IMR-90 (cell line): ENCODE measurements around the gene KCTD3. TPM values are rescaled to one million over a fixed set of nuclear protein-coding genes. Genes with fewer than 3 reads are reported as not detected.

ENCODE experiments used
- ATAC-seq: fragments of 200-7000 bp; cut with Tn5 transposase; 2 replicates; pipeline ENCODE4 v1.9.1; 2020; ENCODE audit warnings: low read depth, mild to moderate bottlenecking, moderate library complexity
- BruUV-seq: library from RNA; stranded (reverse); fragments of 400-500 nt; replicated peaks from 2 replicates; lab custom pipeline; 2021; lab: Mats Ljungman, UMichigan
- CTCF ChIA-PET: fragments of 300-600 bp; formaldehyde crosslinking; extraction: SDS; loops from one replicate; lab custom pipeline; 2021; ENCODE audit warnings: antibody characterized with exemption; lab: Yijun Ruan, JAX
- POLR2A ChIA-PET: fragments of 300-600 bp; sonication (Branson Sonifier 250); formaldehyde crosslinking; loops from one replicate; lab custom pipeline; 2022; ENCODE audit warnings: antibody characterized with exemption; ENCODE audit not compliant: unreplicated experiment; lab: Charles Lee
- DNase-seq: peaks from one replicate; pipeline ENCODE4 v3.0.0; 2013
- H2AFZ ChIP-seq: replicated peaks from 2 replicates; pipeline ENCODE3; 2013; ENCODE audit warnings: low read length, mild to moderate bottlenecking; ENCODE audit not compliant: poor library complexity
- H2AK5ac ChIP-seq: 2 replicates; pipeline ENCODE4 v1.6.1; 2013; ENCODE audit warnings: low read depth, low read length, inconsistent platforms
- H2AK9ac ChIP-seq: replicated peaks from 2 replicates; pipeline ENCODE3; 2013; ENCODE audit warnings: mild to moderate bottlenecking, low read depth, low read length, moderate library complexity; ENCODE audit not compliant: poor library complexity
- H2BK120ac ChIP-seq: 2 replicates; pipeline ENCODE4 v1.6.1; 2013; ENCODE audit warnings: low read depth, low read length, inconsistent platforms
- H2BK15ac ChIP-seq: 3 replicates; pipeline ENCODE4 v1.6.1; 2013; ENCODE audit warnings: low read depth, low read length, inconsistent platforms
- H2BK20ac ChIP-seq: 2 replicates; pipeline ENCODE4 v1.6.1; 2013; ENCODE audit warnings: low read depth, mild to moderate bottlenecking, inconsistent platforms, low read length, moderate library complexity
- H2BK5ac ChIP-seq: 2 replicates; pipeline ENCODE4 v1.6.1; 2013; ENCODE audit warnings: mild to moderate bottlenecking, low read depth, low read length, inconsistent platforms; ENCODE audit not compliant: poor library complexity, severe bottlenecking
- H3K14ac ChIP-seq: replicated peaks from 2 replicates; pipeline ENCODE4 v1.6.1; 2013; ENCODE audit warnings: low read depth, low read length, inconsistent platforms
- H3K18ac ChIP-seq: 2 replicates; pipeline ENCODE4 v1.6.1; 2013; ENCODE audit warnings: low read depth, low read length, control low read depth
- H3K23ac ChIP-seq: 2 replicates; pipeline ENCODE4 v1.6.1; 2013; ENCODE audit warnings: low read depth, low read length, inconsistent platforms
- H3K27ac ChIP-seq: 2 replicates; pipeline ENCODE4 v1.5.1; 2013; ENCODE audit warnings: mild to moderate bottlenecking, control low read depth, low read length; ENCODE audit not compliant: insufficient read depth
- H3K27me3 ChIP-seq: 2 replicates; pipeline ENCODE4 v1.6.1; 2013; ENCODE audit warnings: low read length; ENCODE audit not compliant: control insufficient read depth, insufficient read depth
- H3K36me3 ChIP-seq: 2 replicates; pipeline ENCODE4 v1.6.1; 2013; ENCODE audit warnings: low read length, mixed read lengths; ENCODE audit not compliant: control insufficient read depth, insufficient read depth
- H3K4ac ChIP-seq: 2 replicates; pipeline ENCODE4 v1.6.1; 2013; ENCODE audit warnings: low read depth, low read length, inconsistent platforms
- H3K4me1 ChIP-seq: 2 replicates; pipeline ENCODE4 v1.6.1; 2013; ENCODE audit warnings: low read length, mixed read lengths; ENCODE audit not compliant: control insufficient read depth, insufficient read depth
- H3K4me2 ChIP-seq: 2 replicates; pipeline ENCODE4 v1.6.1; 2013; ENCODE audit warnings: low read depth, mild to moderate bottlenecking, control low read depth, low read length, moderate library complexity
- H3K4me3 ChIP-seq: 2 replicates; pipeline ENCODE4 v1.5.1; 2013; ENCODE audit warnings: low read depth, mild to moderate bottlenecking, control low read depth, low read length, moderate library complexity; ENCODE audit not compliant: insufficient read depth
- H3K56ac ChIP-seq: 2 replicates; pipeline ENCODE4 v1.6.1; 2013; ENCODE audit warnings: low read length, inconsistent platforms; ENCODE audit not compliant: insufficient read depth; ENCODE audit errors: extremely low read depth
- H3K79me1 ChIP-seq, 2 experiments: 2 replicates each; pipeline ENCODE4 v1.6.1; 2013; ENCODE audit warnings: low read length in 2 of 2, inconsistent platforms in 1 of 2, low read depth in 1 of 2
- H3K9ac ChIP-seq: 2 replicates; pipeline ENCODE4 v1.6.1; 2013; ENCODE audit warnings: low read depth, low read length, control low read depth
- H3K9me1 ChIP-seq: 2 replicates; pipeline ENCODE4 v1.6.1; 2013; ENCODE audit warnings: low read length, inconsistent platforms; ENCODE audit not compliant: insufficient read depth
- H3K9me3 ChIP-seq: 2 replicates; pipeline ENCODE4 v1.6.1; 2013; ENCODE audit warnings: low read length; ENCODE audit not compliant: control insufficient read depth, insufficient read depth
- H4K20me1 ChIP-seq: 2 replicates; pipeline ENCODE4 v1.6.1; 2013; ENCODE audit warnings: low read length, inconsistent platforms; ENCODE audit not compliant: insufficient read depth
- H4K5ac ChIP-seq: 2 replicates; pipeline ENCODE4 v1.6.1; 2013; ENCODE audit warnings: mild to moderate bottlenecking, low read depth, low read length, control low read depth
- H4K8ac ChIP-seq, 2 experiments: 2 replicates each; pipeline ENCODE4 v1.6.1; 2013; ENCODE audit warnings: low read depth in 2 of 2, low read length in 2 of 2, control low read depth in 1 of 2, inconsistent platforms in 1 of 2
- H4K91ac ChIP-seq: 2 replicates; pipeline ENCODE4 v1.6.1; 2013; ENCODE audit warnings: low read depth, low read length, inconsistent platforms; ENCODE audit not compliant: insufficient read depth
- BHLHE40 ChIP-seq: fragments of 150-350 bp; IDR thresholded peaks from 2 replicates; pipeline ENCODE4 v1.6.1; 2016; ENCODE audit warnings: mild to moderate bottlenecking, low read depth, low read length
- CEBPB ChIP-seq: IDR thresholded peaks from 2 replicates; pipeline ENCODE4 v1.6.1; 2012; ENCODE audit warnings: low read depth, low read length, improper control_type of control experiment
- CHD1 ChIP-seq: IDR thresholded peaks from 2 replicates; pipeline ENCODE4 v1.6.1; 2012; ENCODE audit warnings: low read depth, low read length, improper control_type of control experiment
- CTCF ChIP-seq: conservative IDR thresholded peaks from 2 replicates; pipeline ENCODE4 v1.5.1; 2012; ENCODE audit warnings: mild to moderate bottlenecking, low read depth, low read length, improper control_type of control experiment
- ELK1 ChIP-seq: fragments of 150-350 bp; IDR thresholded peaks from 2 replicates; pipeline ENCODE4 v1.6.1; 2016; ENCODE audit warnings: low read depth, mild to moderate bottlenecking, low read length, moderate library complexity, borderline replicate concordance
- FOS ChIP-seq: fragments of 150-350 bp; IDR thresholded peaks from 2 replicates; pipeline ENCODE4 v1.6.1; 2016; ENCODE audit warnings: low read depth, low read length
- MAFK ChIP-seq: IDR thresholded peaks from 2 replicates; pipeline ENCODE4 v1.6.1; 2012; ENCODE audit warnings: low read depth, low read length, improper control_type of control experiment
- MAZ ChIP-seq: IDR thresholded peaks from 2 replicates; pipeline ENCODE4 v1.6.1; 2012; ENCODE audit warnings: low read depth, mild to moderate bottlenecking, low read length, improper control_type of control experiment, moderate library complexity, borderline replicate concordance
- MXI1 ChIP-seq: IDR thresholded peaks from 2 replicates; pipeline ENCODE4 v1.6.1; 2012; ENCODE audit warnings: low read depth, mild to moderate bottlenecking, low read length, moderate library complexity, borderline replicate concordance
- NFE2L2 ChIP-seq: fragments of 150-350 bp; IDR thresholded peaks from 2 replicates; pipeline ENCODE4 v1.6.1; 2016; ENCODE audit warnings: low read depth, mild to moderate bottlenecking, low read length
- POLR2A ChIP-seq: IDR thresholded peaks from 2 replicates; pipeline ENCODE4 v1.6.1; 2012; ENCODE audit warnings: mild to moderate bottlenecking, low read depth, low read length
- RAD21 ChIP-seq: IDR thresholded peaks from 2 replicates; pipeline ENCODE4 v1.6.1; 2012; ENCODE audit warnings: low read length, improper control_type of control experiment
- RCOR1 ChIP-seq: IDR thresholded peaks from 2 replicates; pipeline ENCODE4 v1.6.1; 2012; ENCODE audit warnings: mild to moderate bottlenecking, low read length, improper control_type of control experiment; ENCODE audit not compliant: insufficient replicate concordance
- RFX5 ChIP-seq: IDR thresholded peaks from 2 replicates; pipeline ENCODE4 v1.8.0; 2012; ENCODE audit warnings: low read depth, mild to moderate bottlenecking, low read length, moderate library complexity
- SMC3 ChIP-seq: fragments of 150-350 bp; IDR thresholded peaks from 2 replicates; pipeline ENCODE4 v1.6.1; 2016; ENCODE audit warnings: low read depth, mild to moderate bottlenecking, antibody characterized with exemption, low read length, moderate library complexity
- USF2 ChIP-seq: fragments of 150-350 bp; IDR thresholded peaks from 2 replicates; pipeline ENCODE4 v1.6.1; 2017; ENCODE audit warnings: mild to moderate bottlenecking, antibody characterized with exemption, low read length, low read depth
- WGBS, 2 experiments: methylation state at CpG; one replicate each; pipeline versions ENCODE4 v1.1.5 to v1.1.7; 2013; ENCODE audit warnings: missing lambda C conversion rate in 2 of 2; ENCODE audit not compliant: insufficient read length in 1 of 2; ENCODE audit errors: extremely low coverage in 2 of 2; 5-methylcytosine and 5-hydroxymethylcytosine counted together
- dilution Hi-C: fragments of 300-500 bp; cut with HindIII; formaldehyde crosslinking; loops from one replicate; pipeline ENCODE4 v1.14.3; 2018; ENCODE audit warnings: low sequenced_read_pairs; ENCODE audit not compliant: unreplicated experiment
- in situ Hi-C: fragments of 300-500 bp; cut with MboI; formaldehyde crosslinking; loops from 3 replicates; pipeline ENCODE4 v1.14.3; 2019; ENCODE audit warnings: low sequenced_read_pairs, inconsistent platforms, mixed read lengths
- intact Hi-C: fragments of 100-400 bp; cut with micrococcal nuclease; formaldehyde crosslinking; loops from 2 replicates; pipeline ENCODE4 v1.10.0; 2022
- polyA plus RNA-seq, 3 experiments: library from polyadenylated mRNA; depleted of rRNA; stranded (reverse); fragments of >200 nt; gene quantifications; 2 replicates each; pipeline ENCODE4 v1.2.3, GENCODE V29; 2012; ENCODE audit warnings: low replicate concordance in 1 of 3
- total RNA-seq: library from RNA; depleted of rRNA; stranded (reverse); fragments of >200 nt; gene quantifications from 2 replicates; pipeline ENCODE4 v1.2.3, GENCODE V29; 2012

KCTD3 gene
- total and polyA plus RNA-seq, 2 of the 4 experiments (the other 2 are of a cell fraction), result 43.6 to 49.5 TPM

GRCh38 chr1:215523906-215524305 lies 43.2 kb upstream of the KCTD3 start:
- Histone ChIP-seq H3K9me3 (no peaks in the 10 kb centered on the region), H4K8ac (no peak overlapping the region), H4K5ac (no peak overlapping the region), H2BK5ac (no peak overlapping the region), H3K36me3 (no peaks in the 10 kb centered on the region), H3K27ac (no peak overlapping the region), H3K14ac (peak overlapping the region; percentile 62; the same call in 1 of the 2 replicates), H3K56ac (no peak overlapping the region), H3K4ac (no peak overlapping the region), H2BK20ac (no peak overlapping the region), H3K27me3 (no peaks in the 10 kb centered on the region), H3K18ac (peak overlapping the region; percentile 35; the same call in 1 of the 2 replicates), H3K4me1 (no peaks in the 10 kb centered on the region; the same call in none of the 2 replicates), H2AFZ (no peak overlapping the region), H3K23ac (0 out of 2 replicates have a peak overlapping the region, but pooled peaks have one; percentile 46), H4K20me1 (no peaks in the 10 kb centered on the region), H3K4me2 (peak overlapping the region; percentile 96), H2BK120ac (no peak overlapping the region), H4K91ac (no peak overlapping the region), H3K9me1 (0 out of 2 replicates have a peak, but pooled peaks cover 1% of the 10 kb centered on the region), H2BK15ac (no peak overlapping the region; the same call in 2 of the 3 replicates), H3K79me1 (no peaks in the 10 kb centered on the region), H2AK9ac (no peak overlapping the region), H3K4me3 (no peak overlapping the region; the same call in 1 of the 2 replicates), H3K9ac (no peak overlapping the region), H2AK5ac (no peak overlapping the region)
- POLR2A ChIA-PET, result no interaction called here
- CTCF ChIA-PET, result interaction anchor here (0.7 to 1.6 kb wide), 9 partner anchors 714 to 1309 kb away, joined by 3 to 15 read pairs (median 4); no protein-coding TSS in a partner anchor
- in situ Hi-C loops, result loop anchor here (5.0 kb wide), 1 partner anchor 867 kb away; no protein-coding TSS in a partner anchor
- no CpG with 5 or more reads among the region's 2 CpGs for WGBS, 2 experiments
- TF ChIP-seq MAFK (no peak), CTCF (no peak), POLR2A (no peak), ELK1 (no peak), NFE2L2 (no peak), CEBPB (no peak), RAD21 (no peak), CHD1 (no peak), BHLHE40 (no peak), USF2 (no peak), MXI1 (no peak), RFX5 (no peak), SMC3 (no peak), RCOR1 (no peak), FOS (no peak), MAZ (no peak)
- intact Hi-C loops, result loop anchor here (1.0 to 5.0 kb wide), 4 partner anchors 252 to 896 kb away; no protein-coding TSS in a partner anchor
- BruUV-seq, result no TSS peak
- ATAC-seq (peak; percentile 21; the same call in 1 of the 2 replicates), DNase-seq (peak; percentile 45)
- dilution Hi-C loops, result no loop called here
